Measurements from ENCODE around the gene MTCH2.

The MTCH2 gene

GRCh38 chr11:47603295-47603694 lies 39.1 kb downstream of the MTCH2 start:
- Histone ChIP-seq H4K91ac (ENCODE audit: low read depth, low read length, poor library complexity) (no peak overlapping the region), H3K9ac (ENCODE audit: low read depth, low read length, poor library complexity) (no peak overlapping the region), H3K9me3 (replicated peaks in 1 of 2; ENCODE audit: control insufficient read depth in 2 of 2, insufficient read depth in 1 of 2, low read depth in 1 of 2, low read length in 2 of 2) (peaks cover 0 to 2% of the 10 kb centered on the region in 2 donors), H3K27ac (replicated peaks; ENCODE audit: low read length) (peak overlapping the region; percentile 7), H3K23ac (ENCODE audit: low read depth, low read length, poor library complexity) (no peak overlapping the region), H3K27me3 (ENCODE audit: control insufficient read depth in 3 of 3, insufficient read depth in 3 of 3, low read depth in 1 of 3, low read length in 3 of 3) (no peaks in the 10 kb centered on the region), H2AFZ (ENCODE audit: low read length) (no peak overlapping the region), H2BK15ac (ENCODE audit: low read length) (no peak overlapping the region), H3K4me3 (ENCODE audit: low read length in 2 of 2) (no peak overlapping the region), H3K4me2 (ENCODE audit: insufficient read depth, low read length, poor library complexity, severe bottlenecking) (no peak overlapping the region), H3K4me1 (ENCODE audit: control insufficient read depth in 2 of 2, insufficient read depth in 1 of 2, low read depth in 1 of 2, low read length in 2 of 2) (peaks cover 2 to 7% of the 10 kb centered on the region in 2 donors), H3K18ac (ENCODE audit: low read length) (no peak overlapping the region), H3K36me3 (replicated peaks in 1 of 2; ENCODE audit: control insufficient read depth in 2 of 2, insufficient read depth in 2 of 2, low read length in 2 of 2) (no peaks in the 10 kb centered on the region), H3K4ac (ENCODE audit: low read length) (no peak overlapping the region), H2BK12ac (ENCODE audit: low read length) (no peak overlapping the region), H3K79me1 (ENCODE audit: low read depth, low read length) (no peaks in the 10 kb centered on the region), H2AK5ac (ENCODE audit: low read depth, low read length) (no peak overlapping the region), H3K14ac (ENCODE audit: low read length) (no peak overlapping the region), H2BK120ac (ENCODE audit: low read depth, low read length) (no peak overlapping the region), H4K8ac (ENCODE audit: low read depth, low read length) (no peak overlapping the region), H2BK5ac (ENCODE audit: low read length) (no peak overlapping the region)
- DNase-seq (ENCODE audit: low spot score), result no peak
- no CpG with 5 or more reads among the region's 4 CpGs for WGBS, 2 donors (ENCODE audit: extremely low coverage in 2 of 2, insufficient read length in 2 of 2, insufficient replicate concordance in 1 of 2)

GRCh38 chr11:47599902-47600301 lies 42.5 kb downstream of the MTCH2 start:
- Histone ChIP-seq H3K9ac (ENCODE audit: low read depth, low read length, poor library complexity) (no peak overlapping the region), H4K91ac (ENCODE audit: low read depth, low read length, poor library complexity) (no peak overlapping the region), H3K36me3 (replicated peaks in 1 of 2; ENCODE audit: control insufficient read depth in 2 of 2, insufficient read depth in 2 of 2, low read length in 2 of 2) (no peaks in the 10 kb centered on the region), H3K14ac (ENCODE audit: low read length) (no peak overlapping the region), H3K9me3 (replicated peaks in 1 of 2; ENCODE audit: control insufficient read depth in 2 of 2, insufficient read depth in 1 of 2, low read depth in 1 of 2, low read length in 2 of 2) (peaks cover 0 to 2% of the 10 kb centered on the region in 2 donors), H3K4ac (ENCODE audit: low read length) (no peak overlapping the region), H3K4me1 (ENCODE audit: control insufficient read depth in 2 of 2, insufficient read depth in 1 of 2, low read depth in 1 of 2, low read length in 2 of 2) (peaks cover 2 to 5% of the 10 kb centered on the region in 2 donors), H3K4me3 (ENCODE audit: low read length in 2 of 2) (no peak overlapping the region), H3K18ac (ENCODE audit: low read length) (no peak overlapping the region), H4K8ac (ENCODE audit: low read depth, low read length) (no peak overlapping the region), H3K23ac (ENCODE audit: low read depth, low read length, poor library complexity) (no peak overlapping the region), H2BK12ac (ENCODE audit: low read length) (no peak overlapping the region), H2AFZ (ENCODE audit: low read length) (no peak overlapping the region), H2AK5ac (ENCODE audit: low read depth, low read length) (no peak overlapping the region), H3K4me2 (ENCODE audit: insufficient read depth, low read length, poor library complexity, severe bottlenecking) (no peak overlapping the region), H2BK5ac (ENCODE audit: low read length) (no peak overlapping the region), H3K27ac (replicated peaks; ENCODE audit: low read length) (no peak overlapping the region), H2BK120ac (ENCODE audit: low read depth, low read length) (no peak overlapping the region), H3K79me1 (ENCODE audit: low read depth, low read length) (no peaks in the 10 kb centered on the region), H2BK15ac (ENCODE audit: low read length) (no peak overlapping the region), H3K27me3 (ENCODE audit: control insufficient read depth in 3 of 3, insufficient read depth in 3 of 3, low read depth in 1 of 3, low read length in 3 of 3) (peaks cover 0 to 2% (median 0%) of the 10 kb centered on the region in 3 experiments)
- no peak for DNase-seq (ENCODE audit: low spot score)
- no CpG with 5 or more reads among the region's 4 CpGs for WGBS, 2 donors (ENCODE audit: extremely low coverage in 2 of 2, insufficient read length in 2 of 2, insufficient replicate concordance in 1 of 2)

- H2BK5ac ChIP-seq (ENCODE audit: low read length), result no peak overlapping the region
- no peak overlapping the region for H3K4me3 ChIP-seq (ENCODE audit: low read length in 2 of 2)
- no peak overlapping the region for H4K91ac ChIP-seq (ENCODE audit: low read depth, low read length, poor library complexity)
- H3K27ac ChIP-seq (replicated peaks; ENCODE audit: low read length), result no peak overlapping the region
- no peak overlapping the region for H3K4me2 ChIP-seq (ENCODE audit: insufficient read depth, low read length, poor library complexity, severe bottlenecking)
- peaks cover 0 to 21% (median 3%) of the 10 kb centered on the region in 3 experiments for H3K27me3 ChIP-seq (ENCODE audit: control insufficient read depth in 3 of 3, insufficient read depth in 3 of 3, low read depth in 1 of 3, low read length in 3 of 3)
- H3K14ac ChIP-seq (ENCODE audit: low read length), result no peak overlapping the region
- H2AK5ac ChIP-seq (ENCODE audit: low read depth, low read length), result no peak overlapping the region
- H4K8ac ChIP-seq (ENCODE audit: low read depth, low read length), result no peak overlapping the region
- WGBS, 2 donors (ENCODE audit: extremely low coverage in 2 of 2, insufficient read length in 2 of 2, insufficient replicate concordance in 1 of 2), result no CpG with 5 or more reads among the region's 1 CpG
- no peak overlapping the region for H2BK120ac ChIP-seq (ENCODE audit: low read depth, low read length)
- peaks cover 12 to 29% of the 10 kb centered on the region in 2 donors for H3K4me1 ChIP-seq (ENCODE audit: control insufficient read depth in 2 of 2, insufficient read depth in 1 of 2, low read depth in 1 of 2, low read length in 2 of 2)
- no peak overlapping the region for H3K4ac ChIP-seq (ENCODE audit: low read length)
- no peak overlapping the region for H2BK15ac ChIP-seq (ENCODE audit: low read length)
- no peak overlapping the region for H2BK12ac ChIP-seq (ENCODE audit: low read length)
- no peak overlapping the region for H3K9ac ChIP-seq (ENCODE audit: low read depth, low read length, poor library complexity)
- DNase-seq (ENCODE audit: low spot score), result no peak
- H3K79me1 ChIP-seq (ENCODE audit: low read depth, low read length), result no peaks in the 10 kb centered on the region
- no peak overlapping the region for H2AFZ ChIP-seq (ENCODE audit: low read length)
- H3K18ac ChIP-seq (ENCODE audit: low read length), result no peak overlapping the region
- H3K36me3 ChIP-seq (replicated peaks in 1 of 2; ENCODE audit: control insufficient read depth in 2 of 2, insufficient read depth in 2 of 2, low read length in 2 of 2), result no peaks in the 10 kb centered on the region
- no peak overlapping the region for H3K23ac ChIP-seq (ENCODE audit: low read depth, low read length, poor library complexity)
- H3K9me3 ChIP-seq (replicated peaks in 1 of 2; ENCODE audit: control insufficient read depth in 2 of 2, insufficient read depth in 1 of 2, low read depth in 1 of 2, low read length in 2 of 2), result no peaks in the 10 kb centered on the region
These were observed 46.4 kb downstream of the MTCH2 start for GRCh38 chr11:47595967-47596366.

- Histone ChIP-seq H3K23ac (ENCODE audit: low read depth, low read length, poor library complexity) (peak overlapping the region; percentile 39), H4K8ac (ENCODE audit: low read depth, low read length) (no peak overlapping the region), H3K18ac (ENCODE audit: low read length) (peak overlapping the region; percentile 80), H3K9me3 (replicated peaks in 1 of 2; ENCODE audit: control insufficient read depth in 2 of 2, insufficient read depth in 1 of 2, low read depth in 1 of 2, low read length in 2 of 2) (no peaks in the 10 kb centered on the region), H3K27ac (replicated peaks; ENCODE audit: low read length) (no peak overlapping the region), H3K9ac (ENCODE audit: low read depth, low read length, poor library complexity) (no peak overlapping the region), H2AK5ac (ENCODE audit: low read depth, low read length) (peak overlapping the region; percentile 59), H3K4me1 (ENCODE audit: control insufficient read depth in 2 of 2, insufficient read depth in 1 of 2, low read depth in 1 of 2, low read length in 2 of 2) (peaks cover 12 to 27% of the 10 kb centered on the region in 2 donors), H2BK15ac (ENCODE audit: low read length) (no peak overlapping the region), H2AFZ (ENCODE audit: low read length) (peak overlapping the region; percentile 95), H3K14ac (ENCODE audit: low read length) (no peak overlapping the region), H3K79me1 (ENCODE audit: low read depth, low read length) (no peaks in the 10 kb centered on the region), H3K36me3 (replicated peaks in 1 of 2; ENCODE audit: control insufficient read depth in 2 of 2, insufficient read depth in 2 of 2, low read length in 2 of 2) (no peaks in the 10 kb centered on the region), H3K4me3 (ENCODE audit: low read length in 2 of 2) (peak overlapping the region in 1 of 2 donors; percentile 57), H3K4me2 (ENCODE audit: insufficient read depth, low read length, poor library complexity, severe bottlenecking) (no peak overlapping the region), H3K4ac (ENCODE audit: low read length) (no peak overlapping the region), H3K27me3 (ENCODE audit: control insufficient read depth in 3 of 3, insufficient read depth in 3 of 3, low read depth in 1 of 3, low read length in 3 of 3) (peaks cover 0 to 21% (median 3%) of the 10 kb centered on the region in 3 experiments), H4K91ac (ENCODE audit: low read depth, low read length, poor library complexity) (no peak overlapping the region), H2BK12ac (ENCODE audit: low read length) (peak overlapping the region; percentile 33), H2BK120ac (ENCODE audit: low read depth, low read length) (peak overlapping the region; percentile 56), H2BK5ac (ENCODE audit: low read length) (no peak overlapping the region)
- no CpG with 5 or more reads among the region's 7 CpGs for WGBS, 2 donors (ENCODE audit: extremely low coverage in 2 of 2, insufficient read length in 2 of 2, insufficient replicate concordance in 1 of 2)
- no peak for DNase-seq (ENCODE audit: low spot score)
These were observed 47.3 kb downstream of the MTCH2 start for GRCh38 chr11:47595029-47595428.
